Adrenal gland (tissue), 5 donors: ENCODE results near the gene ITGA6.

Experiments
- CTCF ChIP-seq, 6 experiments: fragments of 450-650 bp in 4 of 6; fragments of 200-600 bp in 2 of 6; sonication (generic) in 1 of 6; IDR thresholded peaks; 1 replicate in 5 of 6; 2 replicates in 1 of 6; pipeline versions ENCODE4 v1.5.1 to v1.8.0; 2016 to 2021; ENCODE audit warnings: antibody characterized with exemption in 6 of 6, mild to moderate bottlenecking in 2 of 6, moderate library complexity in 1 of 6
- POLR2A ChIP-seq, 2 donors: fragments of 450-650 bp; IDR thresholded peaks; one replicate each; pipeline ENCODE4 v1.6.1; 2017; ENCODE audit warnings: antibody characterized with exemption in 2 of 2, mild to moderate bottlenecking in 2 of 2, moderate library complexity in 1 of 2
- donor health status: DM: no; HTN: no; CAD: no.

GRCh38 chr2:172470958-172471922, 43.9 kb downstream of the ITGA6 start:
- TF ChIP-seq POLR2A (IDR thresholded peaks at IDR 0.05) (no peak), CTCF (IDR thresholded peaks at IDR 0.05) (no peak)
